ENCODE measurements around the gene CAP2.
"Not testable (repeated sequence)": the region's sequence is repeated elsewhere in the genome, so short reads cannot be mapped to it uniquely, and the experiment has no call there.

CAP2 gene

DNA sequence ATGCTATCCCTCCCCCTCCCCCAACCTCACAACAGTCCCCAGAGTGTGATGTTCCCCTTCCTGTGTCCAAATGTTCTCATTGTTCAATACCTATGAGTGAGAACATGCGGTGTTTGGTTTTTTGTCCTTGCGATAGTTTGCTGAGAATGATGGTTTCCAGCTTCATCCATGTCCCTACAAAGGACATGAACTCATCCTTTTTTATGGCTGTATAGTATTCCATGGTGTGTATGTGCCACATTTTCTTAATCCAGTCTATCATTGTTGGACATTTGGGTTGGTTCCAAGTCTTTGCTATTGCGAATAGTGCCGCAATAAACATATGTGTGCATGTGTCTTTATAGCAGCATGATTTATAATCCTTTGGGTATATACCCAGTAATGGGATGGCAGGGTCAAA, 152.3 kb downstream of the CAP2 start:
- no CpG with 5 or more reads among the region's 4 CpGs for WGBS
- not testable (repeated sequence) for H3K27me3 ChIP-seq (ENCODE audit: control insufficient read depth in 1 of 2, insufficient read depth in 1 of 2, low read length in 2 of 2); H3K23ac ChIP-seq (ENCODE audit: low read length in 2 of 2); H2BK15ac ChIP-seq (ENCODE audit: low read depth, poor library complexity, severe bottlenecking); H3K9ac ChIP-seq (ENCODE audit: low read length); H2BK12ac ChIP-seq (ENCODE audit: low read length in 2 of 2); H3K14ac ChIP-seq (ENCODE audit: low read length in 2 of 2); H2AK5ac ChIP-seq (ENCODE audit: low read length, severe bottlenecking); DNase-seq; H3K27ac ChIP-seq (ENCODE audit: low read length, poor library complexity, severe bottlenecking); H2BK5ac ChIP-seq (ENCODE audit: low read depth, low read length, poor library complexity, severe bottlenecking); H3K4me2 ChIP-seq (ENCODE audit: low read length, poor library complexity, severe bottlenecking); H2AFZ ChIP-seq (ENCODE audit: low read depth, low read length); H2BK120ac ChIP-seq (ENCODE audit: low read depth, low read length); H3K79me1 ChIP-seq (replicated peaks; ENCODE audit: low read length, poor library complexity, severe bottlenecking); H3K4me1 ChIP-seq (ENCODE audit: control insufficient read depth, insufficient read depth, low read depth, low read length); H3K9me3 ChIP-seq (ENCODE audit: control insufficient read depth, low read length); H3K18ac ChIP-seq (ENCODE audit: low read depth in 1 of 2, low read length in 2 of 2); H3K4ac ChIP-seq (ENCODE audit: low read depth in 1 of 2, low read length in 2 of 2); H4K91ac ChIP-seq (ENCODE audit: low read length); H4K8ac ChIP-seq (ENCODE audit: low read length); H3K4me3 ChIP-seq (ENCODE audit: insufficient read depth in 1 of 2, low read depth in 1 of 2, low read length in 2 of 2)
- peaks cover 0 to 14% of the 10 kb centered on the region in 2 experiments for H3K36me3 ChIP-seq (ENCODE audit: control insufficient read depth in 1 of 2, insufficient read depth in 2 of 2, low read depth in 1 of 2, low read length in 2 of 2)

DNA sequence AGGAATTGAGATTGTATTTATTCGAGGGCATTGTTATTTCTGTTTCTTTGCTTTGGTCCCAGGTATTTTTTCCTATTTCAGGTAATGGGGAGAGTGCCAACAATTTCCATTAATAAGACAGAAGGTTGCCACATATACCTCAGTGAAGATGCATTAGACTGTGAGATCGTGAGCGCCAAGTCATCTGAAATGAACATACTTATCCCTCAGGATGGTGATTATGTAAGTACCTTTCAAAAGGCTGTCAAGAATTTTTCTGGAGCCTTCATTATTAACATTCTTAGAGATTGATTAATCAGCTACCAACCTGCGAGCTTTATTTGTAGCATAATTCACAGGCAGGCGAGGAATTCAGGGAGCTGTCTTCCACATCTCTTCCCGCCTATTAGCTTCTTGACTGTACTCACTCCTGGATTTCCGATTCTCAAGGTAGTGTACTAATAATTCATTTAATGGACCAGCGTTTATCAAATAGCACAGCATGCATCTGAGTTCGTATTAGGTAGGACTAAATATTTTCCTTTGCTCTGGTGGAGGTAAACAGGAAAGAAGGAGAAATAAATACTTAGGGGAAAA, 158.1 kb downstream of the CAP2 start:
- H3K14ac ChIP-seq (ENCODE audit: low read length in 2 of 2): no peak overlapping the region
- no peak overlapping the region for H2AK5ac ChIP-seq (ENCODE audit: low read length, severe bottlenecking)
- H3K27me3 ChIP-seq (ENCODE audit: control insufficient read depth in 1 of 2, insufficient read depth in 1 of 2, low read length in 2 of 2): no peaks in the 10 kb centered on the region
- H3K4me2 ChIP-seq (ENCODE audit: low read length, poor library complexity, severe bottlenecking): no peak overlapping the region
- peaks cover 0 to 18% of the 10 kb centered on the region in 2 experiments for H3K36me3 ChIP-seq (ENCODE audit: control insufficient read depth in 1 of 2, insufficient read depth in 2 of 2, low read depth in 1 of 2, low read length in 2 of 2)
- H2BK12ac ChIP-seq (ENCODE audit: low read length in 2 of 2): no peak overlapping the region
- no peak overlapping the region for H2BK15ac ChIP-seq (ENCODE audit: low read depth, poor library complexity, severe bottlenecking)
- 96% methylated on average over 7 of the region's 9 CpGs for WGBS
- H2BK5ac ChIP-seq (ENCODE audit: low read depth, low read length, poor library complexity, severe bottlenecking): no peak overlapping the region
- H3K79me1 ChIP-seq (replicated peaks; ENCODE audit: low read length, poor library complexity, severe bottlenecking): no peaks in the 10 kb centered on the region
- H2AFZ ChIP-seq (ENCODE audit: low read depth, low read length): no peak overlapping the region
- H3K23ac ChIP-seq (ENCODE audit: low read length in 2 of 2): no peak overlapping the region
- H3K27ac ChIP-seq (ENCODE audit: low read length, poor library complexity, severe bottlenecking): no peak overlapping the region
- H3K4me3 ChIP-seq (ENCODE audit: insufficient read depth in 1 of 2, low read depth in 1 of 2, low read length in 2 of 2): no peak overlapping the region
- H3K9ac ChIP-seq (ENCODE audit: low read length): no peak overlapping the region
- H4K8ac ChIP-seq (ENCODE audit: low read length): no peak overlapping the region
- H4K91ac ChIP-seq (ENCODE audit: low read length): no peak overlapping the region
- H3K4ac ChIP-seq (ENCODE audit: low read depth in 1 of 2, low read length in 2 of 2): no peak overlapping the region
- H3K9me3 ChIP-seq (ENCODE audit: control insufficient read depth, low read length): no peaks in the 10 kb centered on the region
- no peaks in the 10 kb centered on the region for H3K4me1 ChIP-seq (ENCODE audit: control insufficient read depth, insufficient read depth, low read depth, low read length)
- no peak for DNase-seq
- H3K18ac ChIP-seq (ENCODE audit: low read depth in 1 of 2, low read length in 2 of 2): no peak overlapping the region
- no peak overlapping the region for H2BK120ac ChIP-seq (ENCODE audit: low read depth, low read length)

DNA sequence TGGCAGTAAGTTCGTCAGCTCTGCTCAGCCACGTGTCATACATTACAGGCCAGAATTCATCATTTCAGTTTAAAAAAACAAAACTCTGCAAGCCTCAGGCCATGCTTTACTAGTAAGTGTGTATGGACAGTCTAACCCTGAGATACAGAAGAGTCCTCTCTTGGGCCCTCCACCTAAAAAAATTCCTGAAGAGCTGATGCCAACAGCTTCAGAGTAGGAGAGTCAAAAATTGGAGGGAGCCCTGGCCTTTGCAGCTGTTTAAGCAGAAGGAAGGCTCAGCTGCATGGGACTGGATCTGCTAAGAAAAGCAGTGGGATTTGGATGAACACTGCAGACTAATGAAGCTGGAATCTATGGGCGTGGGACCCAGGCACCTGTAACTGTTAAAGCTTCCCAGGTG, 159.5 kb downstream of the CAP2 start:
- no peak overlapping the region for H3K4me2 ChIP-seq (ENCODE audit: low read length, poor library complexity, severe bottlenecking)
- DNase-seq: no peak
- no peak overlapping the region for H3K23ac ChIP-seq (ENCODE audit: low read length in 2 of 2)
- no peak overlapping the region for H2BK120ac ChIP-seq (ENCODE audit: low read depth, low read length)
- no peak overlapping the region for H3K4ac ChIP-seq (ENCODE audit: low read depth in 1 of 2, low read length in 2 of 2)
- no peaks in the 10 kb centered on the region for H3K9me3 ChIP-seq (ENCODE audit: control insufficient read depth, low read length)
- no peaks in the 10 kb centered on the region for H3K27me3 ChIP-seq (ENCODE audit: control insufficient read depth in 1 of 2, insufficient read depth in 1 of 2, low read length in 2 of 2)
- no peak overlapping the region for H3K9ac ChIP-seq (ENCODE audit: low read length)
- no peaks in the 10 kb centered on the region for H3K4me1 ChIP-seq (ENCODE audit: control insufficient read depth, insufficient read depth, low read depth, low read length)
- no peaks in the 10 kb centered on the region for H3K79me1 ChIP-seq (replicated peaks; ENCODE audit: low read length, poor library complexity, severe bottlenecking)
- 100% methylated on average over 1 of the region's 3 CpGs for WGBS
- no peak overlapping the region for H2BK15ac ChIP-seq (ENCODE audit: low read depth, poor library complexity, severe bottlenecking)
- no peak overlapping the region for H3K14ac ChIP-seq (ENCODE audit: low read length in 2 of 2)
- no peak overlapping the region for H4K91ac ChIP-seq (ENCODE audit: low read length)
- no peak overlapping the region for H2BK12ac ChIP-seq (ENCODE audit: low read length in 2 of 2)
- H2AK5ac ChIP-seq (ENCODE audit: low read length, severe bottlenecking): no peak overlapping the region
- no peak overlapping the region for H2BK5ac ChIP-seq (ENCODE audit: low read depth, low read length, poor library complexity, severe bottlenecking)
- H3K18ac ChIP-seq (ENCODE audit: low read depth in 1 of 2, low read length in 2 of 2): no peak overlapping the region
- no peak overlapping the region for H4K8ac ChIP-seq (ENCODE audit: low read length)
- no peak overlapping the region for H2AFZ ChIP-seq (ENCODE audit: low read depth, low read length)
- H3K27ac ChIP-seq (ENCODE audit: low read length, poor library complexity, severe bottlenecking): no peak overlapping the region
- no peak overlapping the region for H3K4me3 ChIP-seq (ENCODE audit: insufficient read depth in 1 of 2, low read depth in 1 of 2, low read length in 2 of 2)
- H3K36me3 ChIP-seq (ENCODE audit: control insufficient read depth in 1 of 2, insufficient read depth in 2 of 2, low read depth in 1 of 2, low read length in 2 of 2): peaks cover 0 to 18% of the 10 kb centered on the region in 2 experiments

DNA sequence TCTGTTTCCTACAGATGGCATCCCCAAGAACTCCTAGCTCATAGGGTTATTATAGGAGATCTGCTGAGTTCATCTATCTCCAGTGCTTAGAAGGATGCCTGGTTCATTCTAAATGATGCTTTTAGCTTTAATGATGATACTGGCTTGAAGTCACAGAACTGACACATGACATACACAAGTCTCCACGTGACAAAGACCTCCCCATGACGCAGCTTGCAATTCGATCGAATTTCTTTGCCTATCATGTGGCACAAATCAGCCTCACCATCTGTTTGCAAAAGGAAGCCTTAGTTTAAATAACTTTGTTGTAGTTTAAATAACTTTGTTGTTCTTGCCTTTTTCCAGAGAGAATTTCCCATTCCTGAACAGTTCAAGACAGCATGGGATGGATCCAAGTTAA, 162.6 kb downstream of the CAP2 start:
- Histone ChIP-seq H2AK5ac (ENCODE audit: low read length, severe bottlenecking) (no peak overlapping the region), H3K9me3 (ENCODE audit: control insufficient read depth, low read length) (no peaks in the 10 kb centered on the region), H2BK5ac (ENCODE audit: low read depth, low read length, poor library complexity, severe bottlenecking) (no peak overlapping the region), H3K4me3 (ENCODE audit: insufficient read depth in 1 of 2, low read depth in 1 of 2, low read length in 2 of 2) (no peak overlapping the region), H3K36me3 (ENCODE audit: control insufficient read depth in 1 of 2, insufficient read depth in 2 of 2, low read depth in 1 of 2, low read length in 2 of 2) (peaks cover 0 to 22% of the 10 kb centered on the region in 2 experiments), H2AFZ (ENCODE audit: low read depth, low read length) (no peak overlapping the region), H2BK120ac (ENCODE audit: low read depth, low read length) (no peak overlapping the region), H3K4me1 (ENCODE audit: control insufficient read depth, insufficient read depth, low read depth, low read length) (no peaks in the 10 kb centered on the region), H3K4me2 (ENCODE audit: low read length, poor library complexity, severe bottlenecking) (no peak overlapping the region), H2BK15ac (ENCODE audit: low read depth, poor library complexity, severe bottlenecking) (no peak overlapping the region), H2BK12ac (ENCODE audit: low read length in 2 of 2) (no peak overlapping the region), H3K27me3 (ENCODE audit: control insufficient read depth in 1 of 2, insufficient read depth in 1 of 2, low read length in 2 of 2) (no peaks in the 10 kb centered on the region), H3K4ac (ENCODE audit: low read depth in 1 of 2, low read length in 2 of 2) (no peak overlapping the region), H3K79me1 (replicated peaks; ENCODE audit: low read length, poor library complexity, severe bottlenecking) (no peaks in the 10 kb centered on the region), H3K14ac (ENCODE audit: low read length in 2 of 2) (no peak overlapping the region), H3K27ac (ENCODE audit: low read length, poor library complexity, severe bottlenecking) (no peak overlapping the region), H4K8ac (ENCODE audit: low read length) (no peak overlapping the region), H3K9ac (ENCODE audit: low read length) (no peak overlapping the region), H3K23ac (ENCODE audit: low read length in 2 of 2) (no peak overlapping the region), H4K91ac (ENCODE audit: low read length) (no peak overlapping the region), H3K18ac (ENCODE audit: low read depth in 1 of 2, low read length in 2 of 2) (no peak overlapping the region)
- no CpG with 5 or more reads among the region's 4 CpGs for WGBS
- no peak for DNase-seq
